ENCODE measurements around the gene CYP8B1.

Gene CYP8B1

GRCh38 chr3:42880601-42881451 lies 5.1 kb upstream of the CYP8B1 start (continued):
- peak; percentile 46; the same call in 1 of the 2 replicates for TF ChIP-seq ZNF341 (tag by site-specific recombination; IDR thresholded peaks at IDR 0.05; ENCODE audit: low read depth)
- no peak for TF ChIP-seq ZNF510 (tag by site-specific recombination; IDR thresholded peaks at IDR 0.05; ENCODE audit: insufficient replicate concordance)
- no peak for TF ChIP-seq ZNF670 (tag by site-specific recombination; IDR thresholded peaks at IDR 0.05; ENCODE audit: low read depth)
- TF ChIP-seq KLF8 (tag by site-specific recombination; IDR thresholded peaks at IDR 0.05) = peak; percentile 65
- no peak for TF ChIP-seq ZNF211 (tag by site-specific recombination; IDR thresholded peaks at IDR 0.05; ENCODE audit: low read depth)
- TF ChIP-seq ZNF433 (tag by site-specific recombination; IDR thresholded peaks at IDR 0.05; ENCODE audit: low read depth) = no peak
- TF ChIP-seq ZNF513 (tag by site-specific recombination; IDR thresholded peaks at IDR 0.05) = no peak
- TF ChIP-seq SCRT2 (tag by site-specific recombination; IDR thresholded peaks at IDR 0.05) = no peak
- TF ChIP-seq ZBTB49 (tag by site-specific recombination; IDR thresholded peaks at IDR 0.05; ENCODE audit: low read depth) = no peak
- no peak for TF ChIP-seq ZNF140 (tag by site-specific recombination; IDR thresholded peaks at IDR 0.05)
- TF ChIP-seq KLF17 (tag by site-specific recombination; IDR thresholded peaks at IDR 0.05) = 0 out of 2 replicates have a peak, but pooled peaks have one; percentile 41
- no peak for TF ChIP-seq ZNF837 (tag by site-specific recombination; IDR thresholded peaks at IDR 0.05)
- TF ChIP-seq ZNF24 (tag by site-specific recombination; IDR thresholded peaks at IDR 0.05) = 0 out of 2 replicates have a peak, but pooled peaks have one; percentile 32
- TF ChIP-seq ZNF335 (tag by site-specific recombination; conservative IDR thresholded peaks at IDR 0.05) = peak; percentile 84
- no peak for TF ChIP-seq ZNF530 (tag by site-specific recombination; IDR thresholded peaks at IDR 0.05; ENCODE audit: low read depth)
- TF ChIP-seq ZNF768 (tag by site-specific recombination; IDR thresholded peaks at IDR 0.05) = no peak
- TF ChIP-seq ZNF266 (tag by site-specific recombination; IDR thresholded peaks at IDR 0.05; ENCODE audit: low read depth) = 0 out of 2 replicates have a peak, but pooled peaks have one; percentile 45
- 0 out of 2 replicates have a peak, but pooled peaks have one; percentile 25 for TF ChIP-seq ZNF692 (tag by site-specific recombination; IDR thresholded peaks at IDR 0.05)
- no peak for TF ChIP-seq ZNF391 (tag by site-specific recombination; IDR thresholded peaks at IDR 0.05; ENCODE audit: borderline replicate concordance, low read depth)
- no peak for TF ChIP-seq ZNF571 (tag by site-specific recombination; IDR thresholded peaks at IDR 0.05)
- TF ChIP-seq ZSCAN30 (tag by site-specific recombination; IDR thresholded peaks at IDR 0.05) = peak; percentile 44; the same call in 1 of the 2 replicates
- TF ChIP-seq GFI1B (tag by site-specific recombination; IDR thresholded peaks at IDR 0.05) = no peak
- peak; percentile 51 for TF ChIP-seq SP3 (tag by site-specific recombination; IDR thresholded peaks at IDR 0.05)
- no peak for TF ChIP-seq ZNF157 (tag by site-specific recombination; IDR thresholded peaks at IDR 0.05)
- no peak for TF ChIP-seq REST (tag by site-specific recombination; IDR thresholded peaks at IDR 0.05)
- TF ChIP-seq WT1 (tag by site-specific recombination; IDR thresholded peaks at IDR 0.05) = peak; percentile 65
- TF ChIP-seq ZNF561 (tag by site-specific recombination; IDR thresholded peaks at IDR 0.05; ENCODE audit: borderline replicate concordance) = no peak
- no peak for TF ChIP-seq ZFP41 (tag by site-specific recombination; IDR thresholded peaks at IDR 0.05; ENCODE audit: borderline replicate concordance)
- peak; percentile 72 for TF ChIP-seq KLF9 (tag by site-specific recombination; IDR thresholded peaks at IDR 0.05; ENCODE audit: low read depth)
- TF ChIP-seq ZNF214 (tag by site-specific recombination; IDR thresholded peaks at IDR 0.05; ENCODE audit: borderline replicate concordance) = no peak
